Stimulated activated CD8-positive, alpha-beta memory T cell treated with anti-CD3 and anti-CD28 coated beads, Interleukin-2, amount 100 ng/mL, for 48 hours (primary cell): ENCODE results near the gene CFTR.
"Not testable (repeated sequence)": the region's sequence is repeated elsewhere in the genome, so short reads cannot be mapped to it uniquely, and the experiment has no call there.

Experiments used
- DNase-seq, 2 donors: peaks; one replicate each; pipeline ENCODE4 v3.0.0-alpha.2; 2020; ENCODE audit warnings: low read depth in 2 of 2

CFTR gene

DNA sequence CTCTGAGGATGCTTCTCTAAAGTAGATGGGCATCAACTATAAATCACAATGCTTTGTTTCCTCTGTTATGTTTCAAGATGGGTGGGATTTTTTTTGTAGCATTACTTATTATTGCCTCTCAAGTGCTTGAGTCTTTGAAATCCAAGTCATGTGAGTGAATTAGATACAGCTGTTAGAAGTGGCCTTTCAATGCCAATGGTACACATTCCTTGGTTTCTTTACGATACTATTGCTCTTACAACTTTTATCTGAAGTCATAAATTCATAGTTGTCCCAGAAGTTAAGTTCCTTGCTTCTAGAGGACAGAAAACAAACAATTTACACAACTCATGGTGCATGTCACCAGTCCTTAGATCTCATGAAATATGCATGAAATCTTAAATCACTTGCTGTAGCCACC lies 15.5 kb downstream of the CFTR start:
- DNase-seq = no peak

DNA sequence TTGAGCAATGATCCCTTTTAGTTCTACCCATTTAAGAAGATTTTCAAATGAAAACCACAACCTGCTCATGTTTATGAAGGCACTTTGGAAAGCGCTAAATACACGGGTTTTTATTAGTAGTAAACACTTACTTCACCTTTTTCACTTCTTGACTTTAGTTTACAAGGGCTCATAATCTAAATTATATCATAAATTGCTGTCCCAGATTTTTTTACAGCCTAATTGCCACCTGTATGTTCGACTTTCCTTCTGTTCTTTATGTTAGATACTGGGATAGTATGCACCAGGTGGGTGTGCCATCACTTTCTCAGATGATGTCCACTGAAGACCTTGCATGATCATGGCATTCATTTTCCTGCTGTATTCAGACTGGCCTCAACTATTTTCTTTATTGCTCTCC lies 22.5 kb downstream of the CFTR start:
- no peak for DNase-seq

GRCh38 chr7:117505238-117505637 lies 25.4 kb downstream of the CFTR start:
- DNase-seq = no peak

DNA sequence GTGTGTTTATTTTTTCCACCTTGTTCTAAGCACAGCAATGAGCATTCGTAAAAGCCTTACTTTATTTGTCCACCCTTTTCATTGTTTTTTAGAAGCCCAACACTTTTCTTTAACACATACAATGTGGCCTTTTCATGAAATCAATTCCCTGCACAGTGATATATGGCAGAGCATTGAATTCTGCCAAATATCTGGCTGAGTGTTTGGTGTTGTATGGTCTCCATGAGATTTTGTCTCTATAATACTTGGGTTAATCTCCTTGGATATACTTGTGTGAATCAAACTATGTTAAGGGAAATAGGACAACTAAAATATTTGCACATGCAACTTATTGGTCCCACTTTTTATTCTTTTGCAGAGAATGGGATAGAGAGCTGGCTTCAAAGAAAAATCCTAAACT lies 28.9 kb downstream of the CFTR start:
- DNase-seq = no peak

GRCh38 chr7:117517194-117517593 lies 37.4 kb downstream of the CFTR start:
- DNase-seq = not testable (repeated sequence)

DNA sequence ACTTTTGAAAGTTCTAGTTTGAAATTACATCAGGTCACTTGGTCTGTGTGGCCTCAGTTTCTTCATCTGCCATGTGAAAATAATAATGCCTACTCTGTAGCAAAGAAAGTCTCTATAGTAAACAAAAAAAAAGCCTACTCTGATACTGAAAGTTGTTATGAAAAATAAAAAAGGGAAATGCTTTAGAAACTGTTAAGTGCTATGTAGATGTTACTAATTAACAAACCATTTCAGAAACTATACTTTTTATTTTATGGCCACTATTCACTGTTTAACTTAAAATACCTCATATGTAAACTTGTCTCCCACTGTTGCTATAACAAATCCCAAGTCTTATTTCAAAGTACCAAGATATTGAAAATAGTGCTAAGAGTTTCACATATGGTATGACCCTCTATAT lies 50.6 kb downstream of the CFTR start:
- DNase-seq = no peak

GRCh38 chr7:117531595-117532244 lies 51.9 kb downstream of the CFTR start:
- DNase-seq = no peak

GRCh38 chr7:117538053-117538452 lies 58.2 kb downstream of the CFTR start:
- DNase-seq = no peak

GRCh38 chr7:117544061-117544460 lies 64.2 kb downstream of the CFTR start:
- DNase-seq = no peak

GRCh38 chr7:117548035-117548434 lies 68.2 kb downstream of the CFTR start:
- DNase-seq = no peak

DNA sequence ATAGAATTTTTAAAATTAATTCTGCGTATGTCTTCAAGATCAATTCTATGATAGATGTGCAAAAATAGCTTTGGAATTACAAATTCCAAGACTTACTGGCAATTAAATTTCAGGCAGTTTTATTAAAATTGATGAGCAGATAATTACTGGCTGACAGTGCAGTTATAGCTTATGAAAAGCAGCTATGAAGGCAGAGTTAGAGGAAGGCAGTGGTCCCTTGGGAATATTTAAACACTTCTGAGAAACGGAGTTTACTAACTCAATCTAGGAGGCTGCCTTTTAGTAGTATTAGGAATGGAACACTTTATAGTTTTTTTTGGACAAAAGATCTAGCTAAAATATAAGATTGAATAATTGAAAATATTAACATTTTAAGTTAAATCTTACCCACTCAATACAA lies 70.8 kb downstream of the CFTR start:
- DNase-seq = no peak

DNA sequence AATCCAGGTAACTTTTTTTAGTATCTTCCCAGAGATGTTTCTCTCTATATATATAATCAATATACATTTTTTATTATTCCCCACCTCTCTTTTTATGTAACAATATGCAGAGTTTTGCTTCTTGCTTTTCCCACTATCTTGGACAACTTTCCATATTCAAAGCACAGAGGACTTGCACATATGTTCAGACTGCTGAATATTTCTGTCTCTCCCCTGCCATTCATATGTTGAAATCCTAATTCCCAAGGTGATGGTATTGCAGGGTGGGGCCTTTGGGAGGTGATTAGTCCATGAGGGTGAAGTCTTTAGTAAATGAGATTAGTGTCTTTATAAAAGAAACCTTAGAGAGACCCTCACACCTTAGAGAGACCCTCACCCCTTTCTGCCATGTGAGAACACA lies 72.8 kb downstream of the CFTR start:
- DNase-seq = no peak

DNA sequence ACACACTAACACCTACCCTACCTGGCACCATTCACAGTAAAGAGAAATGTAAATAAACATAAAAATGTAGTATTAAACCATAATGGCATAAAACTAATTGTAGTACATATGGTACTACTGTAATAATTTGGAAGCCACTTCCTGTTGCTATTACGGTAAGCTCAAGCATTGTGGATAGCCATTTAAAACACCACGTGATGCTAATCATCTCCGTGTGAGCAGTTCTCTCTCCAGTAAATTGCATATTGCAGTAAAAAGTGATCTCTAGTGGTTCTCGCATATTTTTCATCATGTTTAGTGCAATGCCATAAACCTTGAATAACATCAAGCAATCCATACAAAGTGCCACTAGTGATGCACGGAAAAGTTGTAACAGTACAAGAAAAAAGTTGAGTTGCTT lies 75.4 kb downstream of the CFTR start:
- no peak for DNase-seq

DNA sequence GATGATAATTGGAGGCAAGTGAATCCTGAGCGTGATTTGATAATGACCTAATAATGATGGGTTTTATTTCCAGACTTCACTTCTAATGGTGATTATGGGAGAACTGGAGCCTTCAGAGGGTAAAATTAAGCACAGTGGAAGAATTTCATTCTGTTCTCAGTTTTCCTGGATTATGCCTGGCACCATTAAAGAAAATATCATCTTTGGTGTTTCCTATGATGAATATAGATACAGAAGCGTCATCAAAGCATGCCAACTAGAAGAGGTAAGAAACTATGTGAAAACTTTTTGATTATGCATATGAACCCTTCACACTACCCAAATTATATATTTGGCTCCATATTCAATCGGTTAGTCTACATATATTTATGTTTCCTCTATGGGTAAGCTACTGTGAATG lies 79.6 kb downstream of the CFTR start:
- DNase-seq = no peak

GRCh38 chr7:117560030-117560429 lies 80.2 kb downstream of the CFTR start:
- no peak for DNase-seq

GRCh38 chr7:117562759-117563158 lies 82.9 kb downstream of the CFTR start:
- no peak for DNase-seq

DNA sequence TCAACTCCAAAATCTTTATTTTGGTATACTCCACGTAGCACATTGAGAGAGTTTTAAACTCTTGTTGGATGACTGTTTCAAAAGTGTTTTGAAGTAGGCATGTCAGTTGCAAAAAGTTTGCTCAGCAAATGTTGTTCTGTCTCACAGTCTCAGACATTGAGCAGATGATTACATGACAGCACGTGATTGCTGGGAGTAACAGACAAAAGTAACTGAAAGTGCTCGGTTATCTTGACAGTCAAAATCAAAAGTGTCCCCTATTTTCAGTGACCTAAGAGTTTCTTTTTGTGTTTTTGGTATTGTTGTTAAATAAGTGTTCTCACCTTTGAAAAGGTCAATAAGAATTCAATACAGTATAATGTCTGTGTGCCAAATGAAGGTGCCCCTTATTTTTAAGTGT lies 84.3 kb downstream of the CFTR start:
- no peak for DNase-seq

- no peak for DNase-seq
Measured at GRCh38 chr7:117564627-117565026, 84.8 kb downstream of the CFTR start.

GRCh38 chr7:117565226-117565625 lies 85.4 kb downstream of the CFTR start:
- no peak for DNase-seq

GRCh38 chr7:117567781-117568180 lies 88.0 kb downstream of the CFTR start:
- DNase-seq = no peak

DNA sequence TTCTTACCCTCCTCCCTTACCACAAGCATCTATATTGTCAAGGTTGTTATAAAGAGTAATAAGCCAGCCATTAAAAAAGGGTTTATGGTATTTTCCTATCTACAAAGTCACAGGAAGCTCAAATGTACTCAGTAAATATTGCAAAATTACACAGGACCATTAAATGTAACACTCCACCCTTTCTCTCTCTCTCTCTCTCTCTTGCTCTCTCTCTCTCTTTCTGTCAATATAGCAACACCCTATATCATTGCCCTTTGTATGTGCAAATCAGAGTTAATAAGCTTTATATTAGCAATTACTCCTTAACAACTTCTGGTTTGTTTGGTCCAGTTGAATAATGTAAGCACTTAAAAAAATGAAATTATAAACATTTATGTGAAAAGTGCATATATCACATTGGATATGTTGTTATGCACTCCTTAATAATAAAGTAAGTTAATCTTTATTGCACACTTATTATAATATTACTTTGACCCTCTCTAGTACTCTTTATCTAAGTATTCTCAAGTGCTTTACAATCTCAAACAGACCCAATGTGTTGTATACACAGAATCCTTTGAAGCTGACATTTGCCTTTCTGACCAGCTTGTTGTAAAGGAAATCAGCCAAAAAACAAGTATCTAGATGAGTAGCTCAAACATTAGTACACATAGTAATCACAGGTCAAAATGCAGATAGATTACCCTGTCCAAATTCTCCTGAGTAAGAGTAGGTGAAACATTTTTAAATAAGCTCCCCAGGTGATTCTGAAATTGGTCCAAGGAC lies 93.2 kb downstream of the CFTR start:
- no peak for DNase-seq

DNA sequence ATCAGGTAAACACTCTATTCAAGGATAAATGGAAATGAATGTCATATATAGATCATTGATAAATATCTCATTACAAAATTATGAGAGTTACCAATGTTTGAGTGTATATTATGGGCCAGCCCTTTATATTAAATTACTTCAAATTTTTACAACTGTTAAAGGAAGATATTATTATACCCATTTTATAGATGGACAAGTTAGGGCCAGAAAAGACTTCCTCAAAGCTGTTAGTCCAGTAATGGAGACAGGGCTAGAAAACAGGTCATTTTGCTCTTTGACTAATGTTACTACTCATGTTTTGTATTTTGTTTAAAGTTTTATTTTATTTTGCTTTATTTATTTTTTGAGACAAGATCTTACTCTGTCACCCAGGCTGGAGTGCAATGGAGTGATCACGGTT lies 101.6 kb downstream of the CFTR start:
- no peak for DNase-seq

DNA sequence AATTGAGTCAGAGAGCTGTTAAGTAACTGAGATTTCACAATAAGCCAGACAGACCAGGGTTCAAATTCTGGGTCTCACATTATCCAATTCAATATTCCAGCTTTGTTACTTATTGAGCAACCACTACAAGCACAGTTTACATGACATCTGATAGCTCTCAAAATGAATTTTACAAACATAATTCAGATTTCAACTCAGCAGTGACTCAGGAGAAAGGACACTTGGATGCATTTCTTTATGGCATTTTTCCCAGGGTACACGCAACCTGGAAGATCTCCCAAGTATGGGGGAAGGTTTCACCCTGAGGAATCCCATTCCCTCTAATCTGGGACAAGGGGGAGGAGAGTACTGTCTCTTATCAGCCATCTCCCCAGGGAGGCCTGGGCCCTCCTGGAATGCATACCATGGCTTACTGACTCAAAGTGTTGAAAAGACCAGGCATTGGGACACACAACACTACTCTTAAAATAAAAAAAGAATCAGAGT lies 102.4 kb downstream of the CFTR start:
- no peak for DNase-seq

DNA sequence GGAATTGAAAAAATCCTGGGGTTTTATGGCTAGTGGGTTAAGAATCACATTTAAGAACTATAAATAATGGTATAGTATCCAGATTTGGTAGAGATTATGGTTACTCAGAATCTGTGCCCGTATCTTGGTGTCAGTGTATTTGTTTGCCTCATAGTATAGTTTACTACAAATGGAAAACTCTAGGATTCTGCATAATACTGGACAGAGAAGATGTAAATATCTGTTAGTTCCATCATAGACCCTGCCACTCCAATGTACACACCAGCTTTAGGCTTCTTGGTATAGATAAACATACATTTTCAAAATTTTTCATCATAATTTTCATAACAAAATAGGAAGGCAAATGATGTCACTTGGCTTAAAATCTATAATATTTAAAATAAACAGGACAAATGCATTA lies 108.1 kb downstream of the CFTR start:
- DNase-seq = no peak
